ENCODE measurements around the gene HELZ.

DNA sequence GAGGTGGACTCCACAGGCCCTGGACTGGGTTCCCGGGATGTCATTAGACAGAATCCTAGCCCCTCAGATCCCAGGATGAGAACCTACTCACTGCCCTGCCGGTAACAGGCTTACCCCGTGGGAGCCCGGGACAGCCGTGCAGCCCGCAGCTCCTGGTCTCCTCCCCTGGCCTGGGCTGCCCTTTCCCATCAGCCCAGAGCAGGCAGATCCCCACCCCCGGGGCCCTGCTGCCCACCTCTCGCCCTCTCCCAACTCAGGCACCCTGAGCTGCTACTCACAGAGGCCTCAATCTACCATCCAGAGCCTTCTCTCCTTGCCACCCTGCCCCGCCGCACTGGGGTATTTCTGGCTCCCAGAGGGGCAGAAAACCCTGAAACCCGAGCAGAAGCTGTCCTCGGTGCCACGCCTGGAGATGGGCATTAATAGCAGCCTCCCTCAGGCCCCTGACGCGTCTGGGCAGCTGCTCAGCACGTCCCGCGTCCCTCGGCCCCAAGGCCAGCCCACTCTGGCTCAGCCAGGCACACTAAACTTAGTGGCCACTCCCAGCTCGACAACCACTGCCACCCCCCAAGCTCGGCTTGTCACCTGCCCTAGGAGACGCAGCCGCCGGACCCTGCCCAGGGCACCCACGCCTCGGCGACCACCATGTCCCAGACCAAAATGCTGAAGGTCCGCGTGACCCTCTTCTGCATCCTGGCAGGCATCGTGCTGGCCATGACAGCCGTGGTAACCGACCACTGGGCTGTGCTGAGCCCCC, 200.8 kb downstream of the HELZ start, which contains the start of gene CACNG1:
- TF ChIP-seq EZH2 (IDR thresholded peaks at IDR 0.05; ENCODE audit: borderline replicate concordance, low read length) (no peak), CTCF (IDR thresholded peaks at IDR 0.05; ENCODE audit: low read length) (no peak)

Data from OCI-LY1 (cell line).